ENCODE results near the gene PAPPA2.

DNA sequence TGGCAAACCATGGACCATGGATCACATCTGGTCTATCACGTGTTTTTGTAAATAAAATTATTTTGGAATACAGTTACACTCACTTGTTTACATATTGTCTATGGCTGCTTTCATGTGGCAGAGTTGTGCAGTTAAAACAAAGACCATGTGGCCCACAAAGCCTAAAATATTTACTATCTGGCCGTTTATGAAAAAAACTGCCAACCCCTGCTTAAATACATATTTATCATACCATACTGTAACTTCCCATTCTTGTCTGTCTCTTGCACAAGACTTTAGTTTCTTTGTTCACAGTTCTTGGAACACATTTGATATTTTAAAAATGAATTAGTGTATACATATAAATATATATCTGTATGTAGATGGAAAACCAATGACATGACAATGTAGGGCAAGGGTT lies 141.5 kb downstream of the PAPPA2 start:
- no peak for TF ChIP-seq EZH2phosphoT487 (conservative IDR thresholded peaks at IDR 0.05; ENCODE audit: low read length)
- TF ChIP-seq, protein P1, sequence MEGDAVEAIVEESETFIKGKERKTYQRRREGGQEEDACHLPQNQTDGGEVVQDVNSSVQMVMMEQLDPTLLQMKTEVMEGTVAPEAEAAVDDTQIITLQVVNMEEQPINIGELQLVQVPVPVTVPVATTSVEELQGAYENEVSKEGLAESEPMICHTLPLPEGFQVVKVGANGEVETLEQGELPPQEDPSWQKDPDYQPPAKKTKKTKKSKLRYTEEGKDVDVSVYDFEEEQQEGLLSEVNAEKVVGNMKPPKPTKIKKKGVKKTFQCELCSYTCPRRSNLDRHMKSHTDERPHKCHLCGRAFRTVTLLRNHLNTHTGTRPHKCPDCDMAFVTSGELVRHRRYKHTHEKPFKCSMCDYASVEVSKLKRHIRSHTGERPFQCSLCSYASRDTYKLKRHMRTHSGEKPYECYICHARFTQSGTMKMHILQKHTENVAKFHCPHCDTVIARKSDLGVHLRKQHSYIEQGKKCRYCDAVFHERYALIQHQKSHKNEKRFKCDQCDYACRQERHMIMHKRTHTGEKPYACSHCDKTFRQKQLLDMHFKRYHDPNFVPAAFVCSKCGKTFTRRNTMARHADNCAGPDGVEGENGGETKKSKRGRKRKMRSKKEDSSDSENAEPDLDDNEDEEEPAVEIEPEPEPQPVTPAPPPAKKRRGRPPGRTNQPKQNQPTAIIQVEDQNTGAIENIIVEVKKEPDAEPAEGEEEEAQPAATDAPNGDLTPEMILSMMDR (IDR thresholded peaks at IDR 0.05; ENCODE audit: insufficient read depth, low read length, poor library complexity, severe bottlenecking), result no peak
